Eye (tissue), 1 donor: Measurements from ENCODE around the gene TTC1.

Experiments used
- DNase-seq: peaks from one replicate; pipeline ENCODE4 v3.0.0-alpha.2; 2015

Gene TTC1

DNA sequence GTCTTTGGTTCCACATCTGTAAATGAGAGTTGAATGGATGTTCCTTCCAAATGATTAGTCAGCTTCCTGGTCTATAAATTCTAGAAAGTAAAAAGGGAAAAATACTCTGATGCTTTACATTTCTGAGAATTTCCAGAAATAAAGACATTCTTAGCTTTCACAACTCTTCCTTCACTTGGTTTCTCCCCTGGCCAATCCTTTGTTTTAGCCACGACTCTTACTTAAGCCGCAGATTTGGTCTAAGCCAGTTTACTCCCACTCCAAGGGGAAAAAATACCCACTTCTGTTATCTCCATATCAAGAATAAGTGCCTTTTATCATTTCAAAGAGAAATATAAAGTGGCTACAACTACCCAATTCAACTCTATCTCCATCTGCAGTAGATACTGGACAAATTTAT, 80.6 kb downstream of the TTC1 start:
- DNase-seq: no peak

DNA sequence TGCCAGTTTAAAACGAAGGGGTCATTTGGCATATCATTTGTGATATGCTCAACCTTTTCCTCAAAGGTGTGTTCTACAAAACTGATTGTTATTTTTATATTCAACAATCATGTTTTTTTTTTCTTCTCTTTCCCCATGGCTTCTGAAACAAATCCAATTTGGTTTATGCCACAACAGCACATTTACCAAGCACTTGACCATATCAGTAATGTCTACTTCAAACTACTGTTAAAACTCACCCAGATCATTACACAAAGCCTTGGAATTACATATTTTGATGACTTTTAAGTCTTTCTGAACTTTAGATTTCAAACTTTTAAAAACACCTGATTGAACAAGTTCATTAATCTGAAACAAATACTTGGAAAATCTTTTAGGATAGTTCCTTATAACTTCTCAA, 81.1 kb downstream of the TTC1 start:
- no peak for DNase-seq

DNA sequence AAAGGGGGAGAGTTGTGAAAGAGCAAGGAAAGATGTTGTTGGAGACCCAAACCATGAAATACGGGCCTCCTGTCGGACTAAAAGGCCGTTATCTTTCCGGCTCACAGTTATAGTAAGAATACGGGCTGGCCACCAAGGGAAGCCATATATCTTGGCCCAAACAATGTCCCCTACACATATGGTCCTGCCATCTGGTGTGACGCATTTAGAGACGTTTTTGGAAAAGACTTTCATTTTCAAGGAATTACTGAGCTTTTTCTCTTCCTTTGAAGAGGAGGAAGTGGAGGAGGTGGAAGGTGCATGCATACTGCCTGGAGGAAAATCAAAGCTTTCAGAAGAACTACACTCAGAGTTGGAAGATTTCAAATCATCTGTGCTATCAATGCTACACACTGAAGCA, 83.6 kb downstream of the TTC1 start:
- no peak for DNase-seq

DNA sequence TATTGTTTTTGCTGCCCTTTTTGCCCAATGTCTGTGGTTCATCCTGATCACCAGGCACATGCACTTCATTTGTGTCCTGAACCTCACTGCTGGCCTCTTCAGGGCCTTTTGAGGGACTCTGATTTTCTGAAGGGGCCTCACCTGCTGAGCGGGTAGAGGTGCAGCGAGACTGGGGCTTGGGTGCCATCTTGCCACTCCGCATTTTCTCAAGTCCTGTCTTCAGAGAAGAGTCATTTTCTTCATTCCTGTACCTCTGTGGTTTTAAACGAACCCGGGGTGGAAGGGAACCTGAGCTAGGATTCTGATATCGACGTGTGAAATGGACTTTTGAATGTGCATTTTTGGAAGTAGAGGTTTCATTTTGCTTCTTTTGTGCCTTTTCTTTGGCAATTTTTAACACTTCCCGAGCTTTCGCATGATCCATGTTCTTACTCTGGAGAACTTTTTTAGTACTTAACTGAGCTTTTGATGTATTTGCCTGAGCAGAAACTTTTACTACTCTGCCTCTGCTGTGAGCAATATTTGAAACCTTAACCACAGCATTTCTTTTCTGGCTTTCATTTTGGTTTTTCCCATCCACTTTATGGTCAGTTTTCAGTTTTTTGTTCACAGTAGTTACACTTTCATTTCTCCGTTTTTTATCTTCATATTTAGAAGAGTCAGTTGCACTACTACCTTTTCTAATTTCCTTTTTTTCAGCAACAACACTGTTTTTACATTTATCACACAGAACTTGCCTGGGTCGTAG, 84.2 kb downstream of the TTC1 start:
- DNase-seq: no peak

DNA sequence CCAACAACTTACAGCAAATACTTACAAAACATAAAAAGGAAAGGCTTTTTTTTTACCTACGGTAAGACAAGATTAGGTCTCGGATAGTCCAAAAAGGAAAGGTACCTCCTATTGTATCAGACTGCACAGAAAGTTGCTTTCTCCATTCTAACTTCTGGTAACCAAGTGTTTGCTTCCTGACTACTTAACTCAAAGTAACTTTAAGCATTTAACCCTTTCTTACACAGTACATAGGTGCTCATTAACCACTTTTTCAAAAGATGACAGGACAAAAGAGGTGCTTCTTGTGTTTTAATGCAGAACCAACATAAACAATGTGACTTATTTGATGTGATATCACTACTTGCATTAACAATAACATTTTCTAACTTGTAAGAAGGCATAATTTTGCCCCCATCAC, 87.2 kb downstream of the TTC1 start:
- DNase-seq: no peak

DNA sequence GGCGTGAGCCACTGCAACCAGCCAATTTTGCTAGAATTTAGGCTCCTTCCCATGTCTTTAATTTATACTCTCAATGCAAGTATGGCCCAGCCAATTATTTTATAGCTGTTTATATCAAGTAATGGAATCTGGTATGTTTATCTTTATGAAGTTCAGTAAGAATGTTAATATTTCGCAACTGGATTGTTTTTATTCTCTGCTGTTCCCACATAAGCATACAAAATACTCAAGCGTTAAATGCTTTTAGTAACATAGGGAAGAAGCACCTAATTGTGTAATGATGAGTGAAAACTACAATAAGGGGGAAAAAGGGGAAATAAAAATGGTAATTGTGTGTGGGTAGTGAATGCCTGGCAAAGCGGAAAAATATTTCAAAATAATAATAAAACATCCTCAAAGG, 89.1 kb downstream of the TTC1 start:
- no peak for DNase-seq

DNA sequence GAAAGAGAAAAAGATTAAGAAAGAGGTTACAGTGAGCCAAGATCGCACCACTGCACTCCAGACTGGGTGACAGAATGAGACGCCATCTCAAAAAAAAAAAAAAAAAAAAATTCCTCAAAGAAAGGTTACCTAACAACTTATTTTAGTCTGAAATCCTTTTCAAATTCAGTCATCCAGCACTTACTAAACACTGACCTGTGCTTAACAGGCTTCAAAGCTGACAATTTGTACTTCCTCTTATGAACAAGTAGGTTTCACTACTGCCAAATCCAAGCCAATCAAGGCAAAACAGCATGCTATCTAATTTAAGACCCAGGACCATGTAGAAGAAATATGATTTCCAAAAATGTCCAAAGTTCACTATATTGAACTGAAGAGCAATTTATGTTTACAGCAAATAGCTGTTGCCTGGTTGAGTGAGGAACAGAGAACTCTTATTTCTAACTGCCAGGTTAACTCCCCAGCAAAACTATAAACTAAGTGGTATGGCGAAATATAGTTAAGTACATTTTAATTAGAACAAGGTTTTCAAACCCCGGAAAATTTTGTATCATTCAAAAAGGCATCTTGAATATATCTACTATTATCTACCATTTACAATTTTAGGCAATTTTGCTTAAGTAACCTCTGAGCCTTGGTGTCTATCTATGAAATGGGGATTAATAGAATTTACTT, 96.9 kb downstream of the TTC1 start:
- no peak for DNase-seq

DNA sequence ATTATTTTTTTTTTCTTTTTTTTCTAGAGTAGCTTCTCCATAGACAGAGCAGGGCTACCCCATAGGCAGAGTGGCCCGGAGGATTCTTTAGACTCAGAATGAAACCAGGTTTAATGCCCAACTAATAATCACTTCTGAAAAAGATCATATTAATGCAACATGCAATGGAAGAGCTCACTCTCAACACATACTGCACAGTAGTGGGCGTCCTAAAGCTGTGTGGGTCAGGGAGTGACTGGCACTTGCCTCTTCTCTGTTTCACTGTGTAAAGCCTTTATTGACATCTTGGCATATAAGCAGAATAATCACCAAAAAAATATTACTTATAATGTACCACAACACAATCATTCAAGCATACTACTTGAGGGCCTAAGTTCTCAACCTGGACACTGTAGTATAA, 99.2 kb downstream of the TTC1 start:
- no peak for DNase-seq
